Measurements from ENCODE around the gene SMYD5. TPM values are rescaled to one million over a fixed set of nuclear protein-coding genes. Genes with fewer than 3 reads are reported as not detected.

Gene SMYD5
- total and polyA plus RNA-seq, 8 donors: 12.1 to 46.2 (median 34.0) TPM

GRCh38 chr2:73243884-73244570, 30.0 kb downstream of the SMYD5 start:
- ATAC-seq (peak; percentile 93), DNase-seq (peak in 2 of 4 donors; percentile 49 to 66)
- Histone ChIP-seq H3K4me1 (peaks cover 9 to 21% of the 10 kb centered on the region in 2 donors), H3K4me3 (no peak overlapping the region), H3K9me3 (no peaks in the 10 kb centered on the region), H3K27me3 (no peaks in the 10 kb centered on the region), H3K36me3 (peaks cover 0 to 100% of the 10 kb centered on the region in 2 donors), H3K27ac (no peak overlapping the region)
- intact Hi-C loops (cut with DNase I): no loop called here
- no peak for TF ChIP-seq CTCF (IDR thresholded peaks at IDR 0.05)

- no peak overlapping the region for H3K27ac ChIP-seq
- peaks cover 6 to 17% of the 10 kb centered on the region in 2 donors for H3K4me1 ChIP-seq
- intact Hi-C loops (cut with DNase I): no loop called here
Observed at GRCh38 chr2:73244580-73244979, 30.5 kb downstream of the SMYD5 start.

GRCh38 chr2:73246850-73247249, 32.8 kb downstream of the SMYD5 start:
- Histone ChIP-seq H3K27ac (no peak overlapping the region), H3K36me3 (peaks cover 0 to 100% of the 10 kb centered on the region in 2 donors), H3K4me3 (no peak overlapping the region), H3K4me1 (peaks cover 6 to 15% of the 10 kb centered on the region in 2 donors), H3K27me3 (no peaks in the 10 kb centered on the region), H3K9me3 (no peaks in the 10 kb centered on the region)
- no peak for TF ChIP-seq CTCF (IDR thresholded peaks at IDR 0.05)
- intact Hi-C loops (cut with DNase I): no loop called here
- DNase-seq: no peak
- ATAC-seq: no peak

More at GRCh38 chr2:73244580-73244979, 30.5 kb downstream of the SMYD5 start:
- Histone ChIP-seq H3K4me3 (no peak overlapping the region), H3K9me3 (no peaks in the 10 kb centered on the region), H3K27me3 (no peaks in the 10 kb centered on the region), H3K36me3 (peaks cover 0 to 100% of the 10 kb centered on the region in 2 donors)
- DNase-seq (no peak), ATAC-seq (no peak)
- TF ChIP-seq CTCF (IDR thresholded peaks at IDR 0.05): no peak

GRCh38 chr2:73249636-73250035, 35.6 kb downstream of the SMYD5 start:
- ATAC-seq (no peak), DNase-seq (no peak)
- peaks cover 0 to 100% of the 10 kb centered on the region in 2 donors for H3K36me3 ChIP-seq
- no peak overlapping the region for H3K27ac ChIP-seq
- no peaks in the 10 kb centered on the region for H3K9me3 ChIP-seq
- no peaks in the 10 kb centered on the region for H3K27me3 ChIP-seq
- no peak overlapping the region for H3K4me3 ChIP-seq
- H3K4me1 ChIP-seq: peaks cover 0 to under 1% of the 10 kb centered on the region in 2 donors
- no peak for TF ChIP-seq CTCF (IDR thresholded peaks at IDR 0.05)
- intact Hi-C loops (cut with DNase I): no loop called here

- TF ChIP-seq CTCF (IDR thresholded peaks at IDR 0.05): no peak
- no peak for DNase-seq
- no peaks in the 10 kb centered on the region for H3K27me3 ChIP-seq
- peaks cover 0 to 91% of the 10 kb centered on the region in 2 donors for H3K36me3 ChIP-seq
- ATAC-seq: no peak
- H3K27ac ChIP-seq: no peak overlapping the region
- no peaks in the 10 kb centered on the region for H3K9me3 ChIP-seq
- no peak overlapping the region for H3K4me3 ChIP-seq
- intact Hi-C loops (cut with DNase I): no loop called here
- H3K4me1 ChIP-seq: no peaks in the 10 kb centered on the region
Observed at GRCh38 chr2:73250872-73251846, 37.1 kb downstream of the SMYD5 start.
